Stimulated activated memory B cell treated with anti-CD40 and anti-IgM and Interleukin-4, amounts not matched to agents 10 μg/mL and 1 μg/mL and 100 μg/mL, for 72 hours (primary cell): Measurements from ENCODE around the gene KATNA1.
"Not testable (repeated sequence)": the region's sequence is repeated elsewhere in the genome, so short reads cannot be mapped to it uniquely, and the experiment has no call there.

Source experiments
- ATAC-seq: fragments of 150-1000 bp; cut with Tn5 transposase; 2 replicates; pipeline ENCODE4 v1.10.0; 2021
- H3K27ac Mint-ChIP-seq: one replicate; pipeline ENCODE4 v1.8.0; 2022; ENCODE audit warnings: mild to moderate bottlenecking, mixed read lengths
- H3K27me3 Mint-ChIP-seq: one replicate; pipeline ENCODE4 v1.8.0; 2022; ENCODE audit warnings: mixed read lengths
- H3K36me3 Mint-ChIP-seq: one replicate; pipeline ENCODE4 v1.8.0; 2022; ENCODE audit warnings: mixed read lengths
- H3K4me1 Mint-ChIP-seq: one replicate; pipeline ENCODE4 v1.8.0; 2022; ENCODE audit warnings: mixed read lengths
- H3K4me3 Mint-ChIP-seq: one replicate; pipeline ENCODE4 v1.8.0; 2022; ENCODE audit warnings: mild to moderate bottlenecking, moderate library complexity, mixed read lengths
- H3K9me3 Mint-ChIP-seq: one replicate; pipeline ENCODE4 v1.8.0; 2022; ENCODE audit warnings: mixed read lengths

KATNA1 gene

GRCh38 chr6:149648148-149649145 is at the start of gene KATNA1:
TSS of gene KATNA1 (minus strand) at chr6:149648714. CDS start at chr6:149638547, 10,167 bp downstream.
- H3K9me3 Mint-ChIP-seq: no peaks in the 10 kb centered on the region
- peaks cover 11% of the 10 kb centered on the region for H3K4me1 Mint-ChIP-seq
- peak within 1 kb of the TSS; percentile 83 for H3K4me3 Mint-ChIP-seq
- H3K27me3 Mint-ChIP-seq: no peaks in the 10 kb centered on the region
- no peaks in the 10 kb centered on the region for H3K36me3 Mint-ChIP-seq
- peak within 1 kb of the TSS; percentile 87 for H3K27ac Mint-ChIP-seq
- peak; percentile 96 for ATAC-seq

DNA sequence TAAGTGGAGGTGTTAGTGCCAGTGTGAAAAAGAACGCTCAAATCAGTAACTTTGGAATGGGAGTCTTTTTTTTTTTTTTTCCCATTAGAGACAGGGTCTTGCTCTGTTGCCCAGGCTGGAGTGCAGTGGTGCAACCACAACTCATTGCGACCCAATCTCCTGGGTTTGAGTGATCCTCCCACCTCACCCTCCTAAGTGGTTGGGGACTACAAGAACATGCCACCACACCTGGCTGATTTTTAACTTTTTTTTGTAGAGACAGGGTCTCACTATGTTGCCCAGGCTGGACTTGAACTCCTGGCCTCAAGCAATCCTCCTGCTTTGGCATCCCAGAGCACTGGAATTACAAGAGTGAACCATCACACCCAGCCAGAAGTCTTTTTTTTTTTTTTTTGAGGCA is 49.7 kb upstream of the KATNA1 start:
- peaks cover 6% of the 10 kb centered on the region for H3K36me3 Mint-ChIP-seq
- H3K9me3 Mint-ChIP-seq: no peaks in the 10 kb centered on the region
- no peaks in the 10 kb centered on the region for H3K4me1 Mint-ChIP-seq
- H3K27me3 Mint-ChIP-seq: no peaks in the 10 kb centered on the region
- no peak overlapping the region for H3K4me3 Mint-ChIP-seq
- H3K27ac Mint-ChIP-seq: no peak overlapping the region
- ATAC-seq: no peak

DNA sequence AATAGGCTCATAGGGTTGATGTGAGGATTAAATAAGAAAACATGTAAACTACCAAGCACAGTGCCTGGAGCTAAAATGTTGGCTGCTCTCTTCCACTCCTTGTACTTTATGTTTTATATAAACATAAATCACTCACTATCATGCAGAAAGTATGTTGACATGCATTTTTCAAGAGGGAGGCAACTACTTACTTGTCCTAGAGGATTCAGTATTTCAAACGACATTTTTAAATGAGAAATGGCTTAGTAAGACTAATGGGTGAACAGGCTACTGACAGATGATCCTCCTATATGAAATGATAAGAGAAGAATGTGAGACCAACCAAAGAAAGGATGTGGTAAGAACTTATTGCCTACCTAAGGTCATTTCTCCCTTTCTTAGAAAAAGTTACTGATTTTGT is 48.4 kb upstream of the KATNA1 start:
- Mint-ChIP-seq H3K27me3 (no peaks in the 10 kb centered on the region), H3K4me1 (peaks cover 3% of the 10 kb centered on the region), H3K27ac (no peak overlapping the region), H3K4me3 (no peak overlapping the region), H3K36me3 (peaks cover 14% of the 10 kb centered on the region), H3K9me3 (no peaks in the 10 kb centered on the region)
- ATAC-seq: no peak

DNA sequence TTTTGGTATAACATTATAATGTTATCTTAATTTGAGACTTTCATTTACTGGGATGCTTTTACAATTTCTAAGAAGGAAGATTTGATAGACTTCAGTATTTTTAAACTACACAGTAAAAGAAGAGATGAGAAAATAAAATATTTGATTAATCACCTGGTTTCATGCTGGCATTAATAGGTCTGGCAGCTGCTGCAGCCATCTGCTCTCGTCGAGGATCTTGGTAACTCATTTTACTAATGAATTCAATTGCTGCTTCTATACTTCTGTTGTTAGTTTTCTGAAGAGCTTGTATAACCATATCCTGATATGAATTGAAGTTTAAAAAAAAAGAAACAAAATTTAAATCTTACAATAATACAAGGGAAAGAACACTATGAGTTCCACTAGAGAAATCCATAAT is 46.4 kb upstream of the KATNA1 start:
- H3K27ac Mint-ChIP-seq: no peak overlapping the region
- no peaks in the 10 kb centered on the region for H3K27me3 Mint-ChIP-seq
- no peak overlapping the region for H3K4me3 Mint-ChIP-seq
- H3K36me3 Mint-ChIP-seq: peaks cover 20% of the 10 kb centered on the region
- peaks cover 8% of the 10 kb centered on the region for H3K4me1 Mint-ChIP-seq
- no peak for ATAC-seq
- H3K9me3 Mint-ChIP-seq: no peaks in the 10 kb centered on the region

- Mint-ChIP-seq H3K36me3 (peaks cover 44% of the 10 kb centered on the region), H3K9me3 (no peaks in the 10 kb centered on the region), H3K4me1 (peaks cover 24% of the 10 kb centered on the region), H3K27me3 (no peaks in the 10 kb centered on the region), H3K4me3 (no peak overlapping the region), H3K27ac (no peak overlapping the region)
- no peak for ATAC-seq
These were observed 42.7 kb upstream of the KATNA1 start for GRCh38 chr6:149691201-149691600.

- H3K27ac Mint-ChIP-seq: peak overlapping the region; percentile 20
- no peaks in the 10 kb centered on the region for H3K27me3 Mint-ChIP-seq
- no peak overlapping the region for H3K4me3 Mint-ChIP-seq
- no peak for ATAC-seq
- peaks cover 49% of the 10 kb centered on the region for H3K36me3 Mint-ChIP-seq
- H3K4me1 Mint-ChIP-seq: peaks cover 23% of the 10 kb centered on the region
- H3K9me3 Mint-ChIP-seq: no peaks in the 10 kb centered on the region
These were observed 37.7 kb upstream of the KATNA1 start for GRCh38 chr6:149686230-149686629.

DNA sequence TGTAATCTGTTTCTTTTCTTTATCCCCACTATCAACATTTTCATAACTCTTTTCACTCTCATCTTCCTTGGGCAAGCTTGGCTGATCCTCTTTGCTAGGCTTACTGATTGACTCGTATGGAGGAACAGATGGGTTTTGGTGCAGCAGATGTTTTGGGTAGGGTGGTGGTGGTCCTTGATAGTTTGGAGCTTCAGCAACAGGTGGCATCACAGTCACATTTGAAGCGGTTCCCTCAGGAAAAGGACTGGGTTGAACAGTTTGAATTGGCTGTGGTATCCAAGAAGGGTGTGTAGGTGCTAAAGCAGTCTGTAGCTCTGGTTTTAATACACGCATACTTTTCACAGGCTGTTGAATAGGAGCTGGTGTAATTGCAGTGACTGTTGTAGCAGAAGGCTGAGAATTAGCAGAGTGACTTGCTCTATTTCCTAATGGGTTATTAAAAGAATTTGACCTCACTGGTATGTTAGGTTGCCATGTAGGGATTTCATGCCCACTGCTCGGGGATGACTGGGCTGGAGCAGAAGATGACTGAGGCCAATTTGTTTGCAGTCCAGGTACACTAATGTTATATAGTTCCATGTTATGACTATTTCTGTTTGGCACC is 34.8 kb upstream of the KATNA1 start:
- Mint-ChIP-seq H3K27me3 (no peaks in the 10 kb centered on the region), H3K9me3 (no peaks in the 10 kb centered on the region), H3K27ac (no peak overlapping the region), H3K4me3 (no peak overlapping the region), H3K4me1 (peaks cover 30% of the 10 kb centered on the region), H3K36me3 (peaks cover 33% of the 10 kb centered on the region)
- ATAC-seq: no peak

GRCh38 chr6:149681845-149682244 is 33.3 kb upstream of the KATNA1 start:
- ATAC-seq: not testable (repeated sequence)

DNA sequence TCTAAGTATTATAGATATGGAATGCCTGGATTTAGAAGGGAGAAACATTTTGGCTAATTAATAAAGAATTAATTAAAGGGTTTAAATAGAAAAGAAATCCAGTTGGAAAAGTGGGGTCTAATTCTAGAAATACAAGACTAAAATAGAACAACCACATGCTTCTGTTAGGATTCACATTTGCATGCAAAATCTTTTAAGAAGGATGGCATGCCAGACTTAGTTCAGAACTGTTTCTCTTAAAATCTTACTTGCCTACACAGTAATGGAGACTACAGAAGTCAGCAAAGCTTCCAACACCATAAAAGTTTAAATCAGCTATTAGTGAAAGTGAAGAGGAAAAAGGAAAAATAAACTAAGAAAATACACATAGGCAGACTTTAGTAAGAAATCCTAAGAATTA is 32.7 kb upstream of the KATNA1 start:
- H3K9me3 Mint-ChIP-seq: no peaks in the 10 kb centered on the region
- ATAC-seq: no peak
- H3K4me1 Mint-ChIP-seq: peaks cover 14% of the 10 kb centered on the region
- peaks cover 32% of the 10 kb centered on the region for H3K36me3 Mint-ChIP-seq
- no peak overlapping the region for H3K4me3 Mint-ChIP-seq
- no peaks in the 10 kb centered on the region for H3K27me3 Mint-ChIP-seq
- no peak overlapping the region for H3K27ac Mint-ChIP-seq

More at GRCh38 chr6:149681845-149682244, 33.3 kb upstream of the KATNA1 start:
- Mint-ChIP-seq H3K36me3 (peaks cover 34% of the 10 kb centered on the region), H3K4me1 (peaks cover 20% of the 10 kb centered on the region)
- H3K9me3 Mint-ChIP-seq, H3K27me3 Mint-ChIP-seq, H3K4me3 Mint-ChIP-seq, H3K27ac Mint-ChIP-seq: not testable (repeated sequence)

- Mint-ChIP-seq H3K27ac (no peak overlapping the region), H3K27me3 (no peaks in the 10 kb centered on the region), H3K36me3 (peaks cover 29% of the 10 kb centered on the region), H3K9me3 (no peaks in the 10 kb centered on the region), H3K4me3 (no peak overlapping the region), H3K4me1 (peaks cover 12% of the 10 kb centered on the region)
- ATAC-seq: no peak
These were observed 32.0 kb upstream of the KATNA1 start for GRCh38 chr6:149680503-149680902.

DNA sequence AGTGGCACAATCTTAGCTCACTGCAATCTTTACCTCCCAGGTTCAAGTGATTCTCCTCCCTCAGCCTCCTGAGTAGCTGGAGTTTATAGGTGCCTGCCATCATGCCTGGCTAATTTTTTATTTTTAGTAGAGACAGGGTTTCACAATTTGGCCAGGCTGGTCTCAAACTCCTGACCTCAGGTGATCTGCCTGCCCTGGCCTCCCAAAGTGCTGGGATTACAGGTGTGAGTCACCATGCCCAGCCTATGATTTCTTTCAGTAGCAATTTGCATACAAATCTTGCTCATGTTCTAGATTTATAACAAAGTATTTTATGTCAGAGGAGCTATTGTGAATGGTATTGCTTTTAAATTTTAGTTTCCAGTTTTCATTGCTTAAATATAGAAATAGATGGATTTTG is 23.8 kb upstream of the KATNA1 start:
- not testable (repeated sequence) for H3K9me3 Mint-ChIP-seq, H3K27me3 Mint-ChIP-seq, H3K4me3 Mint-ChIP-seq, ATAC-seq, H3K4me1 Mint-ChIP-seq
- H3K36me3 Mint-ChIP-seq: peaks cover 58% of the 10 kb centered on the region
- H3K27ac Mint-ChIP-seq: peak overlapping the region; percentile 42

DNA sequence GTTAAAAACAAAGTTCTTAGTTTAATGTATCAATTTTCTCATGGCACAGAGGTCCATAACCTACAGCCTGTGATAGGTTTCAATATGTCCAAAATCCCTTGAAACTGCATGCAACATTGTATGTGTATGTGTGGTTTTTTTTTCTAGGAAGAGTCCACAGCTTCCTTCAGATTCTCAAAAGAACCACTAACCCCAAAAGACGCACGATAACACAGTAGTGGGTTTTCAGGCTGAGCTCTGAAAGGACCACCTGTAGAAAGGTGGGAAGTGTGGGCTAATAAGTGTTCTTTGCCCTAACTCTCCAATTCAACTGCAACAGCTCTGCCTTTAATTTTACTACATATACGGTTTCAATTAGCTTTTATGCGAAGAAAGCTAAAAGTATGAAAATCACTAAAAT is 11.5 kb upstream of the KATNA1 start:
- H3K4me1 Mint-ChIP-seq: no peaks in the 10 kb centered on the region
- no peak overlapping the region for H3K27ac Mint-ChIP-seq
- ATAC-seq: no peak
- H3K4me3 Mint-ChIP-seq: no peak overlapping the region
- no peaks in the 10 kb centered on the region for H3K27me3 Mint-ChIP-seq
- H3K36me3 Mint-ChIP-seq: peaks cover 40% of the 10 kb centered on the region
- no peaks in the 10 kb centered on the region for H3K9me3 Mint-ChIP-seq

- H3K4me3 Mint-ChIP-seq: no peak overlapping the region
- no peaks in the 10 kb centered on the region for H3K27me3 Mint-ChIP-seq
- H3K4me1 Mint-ChIP-seq: no peaks in the 10 kb centered on the region
- H3K9me3 Mint-ChIP-seq: no peaks in the 10 kb centered on the region
- ATAC-seq: no peak
- H3K27ac Mint-ChIP-seq: no peak overlapping the region
- peaks cover 22% of the 10 kb centered on the region for H3K36me3 Mint-ChIP-seq
These were observed 8.9 kb upstream of the KATNA1 start for GRCh38 chr6:149657441-149657840.

DNA sequence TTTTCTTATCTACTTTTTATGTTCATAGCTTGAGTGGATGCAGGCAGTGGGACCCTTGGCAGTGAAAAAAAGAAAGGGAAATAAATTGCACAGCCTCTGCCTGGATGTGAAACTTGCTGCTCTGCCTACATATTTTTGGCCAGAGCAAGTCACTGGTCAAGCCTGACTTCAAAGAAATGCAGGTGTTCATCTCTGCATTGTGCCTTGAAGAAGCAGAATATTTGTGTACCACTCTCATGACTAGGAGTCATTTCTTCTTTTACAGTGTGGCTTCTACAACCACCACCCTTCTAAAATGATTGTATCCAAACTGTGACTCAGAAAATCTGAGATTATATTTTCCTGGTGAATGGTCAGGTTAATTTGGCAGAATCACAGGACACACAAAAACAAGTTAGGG is 2.5 kb upstream of the KATNA1 start:
- Mint-ChIP-seq H3K27me3 (no peaks in the 10 kb centered on the region), H3K36me3 (no peaks in the 10 kb centered on the region), H3K4me1 (peaks cover 9% of the 10 kb centered on the region), H3K4me3 (no peak overlapping the region), H3K27ac (no peak overlapping the region), H3K9me3 (no peaks in the 10 kb centered on the region)
- no peak for ATAC-seq

- Mint-ChIP-seq H3K27ac (no peak overlapping the region), H3K36me3 (no peaks in the 10 kb centered on the region), H3K4me3 (no peak overlapping the region), H3K4me1 (peaks cover 20% of the 10 kb centered on the region), H3K27me3 (no peaks in the 10 kb centered on the region), H3K9me3 (no peaks in the 10 kb centered on the region)
- ATAC-seq: no peak
These were observed 1.9 kb downstream of the KATNA1 start for GRCh38 chr6:149646599-149646998.
